Peyer's patch (tissue), 4 donors: ENCODE data around the gene GNAT2. TPM values are rescaled to one million over a fixed set of nuclear protein-coding genes. Genes with fewer than 3 reads are reported as not detected.

Source experiments
- DNase-seq, 3 donors: peaks; one replicate each; pipeline ENCODE4 v3.0.0-alpha.2; 2017 to 2019
- H3K27ac ChIP-seq, 4 donors: fragments of 200-600 bp; sonication (generic); one replicate each; pipeline ENCODE4 v1.5.1; 2016 to 2019
- H3K27me3 ChIP-seq, 2 donors: fragments of 200-600 bp; sonication (generic); one replicate each; pipeline ENCODE4 v1.5.1; 2019
- H3K36me3 ChIP-seq, 3 donors: fragments of 200-600 bp; sonication (generic); one replicate each; pipeline ENCODE4 v1.5.1; 2016 to 2019
- H3K4me1 ChIP-seq, 4 donors: fragments of 200-600 bp; sonication (generic); one replicate each; pipeline ENCODE4 v1.5.1; 2016 to 2019
- H3K4me3 ChIP-seq, 4 donors: fragments of 200-600 bp; sonication (generic); 1 replicate in 3 of 4; 2 replicates in 1 of 4; pipeline ENCODE4 v1.5.1; 2016 to 2019; ENCODE audit warnings: mild to moderate bottlenecking in 1 of 4
- H3K9me3 ChIP-seq, 4 donors: fragments of 200-600 bp; sonication (generic); one replicate each; pipeline ENCODE4 v1.5.1; 2016 to 2019; ENCODE audit warnings: mild to moderate bottlenecking in 1 of 4
- POLR2A ChIP-seq, 2 donors: fragments of 450-650 bp; IDR thresholded peaks; one replicate each; pipeline ENCODE4 v1.5.1; 2017; ENCODE audit warnings: antibody characterized with exemption in 2 of 2, mild to moderate bottlenecking in 2 of 2, moderate library complexity in 2 of 2
- total RNA-seq, 4 donors: library from RNA; depleted of rRNA; stranded (reverse); fragments of >200 nt; gene quantifications; one replicate each; pipeline ENCODE4 v1.1.0, GENCODE V29; 2016
- TF ChIP-seq, protein P1 (sequence below), 6 experiments: fragments of 450-650 bp in 4 of 6; fragments of 200-600 bp in 2 of 6; sonication (generic) in 1 of 6; IDR thresholded peaks; one replicate each; pipeline ENCODE4 v1.5.1; 2017 to 2019; ENCODE audit warnings: antibody characterized with exemption in 6 of 6, mild to moderate bottlenecking in 3 of 6, moderate library complexity in 1 of 6

GNAT2 gene
- total RNA-seq, 4 donors from 2014 or later, result not detected

DNA sequence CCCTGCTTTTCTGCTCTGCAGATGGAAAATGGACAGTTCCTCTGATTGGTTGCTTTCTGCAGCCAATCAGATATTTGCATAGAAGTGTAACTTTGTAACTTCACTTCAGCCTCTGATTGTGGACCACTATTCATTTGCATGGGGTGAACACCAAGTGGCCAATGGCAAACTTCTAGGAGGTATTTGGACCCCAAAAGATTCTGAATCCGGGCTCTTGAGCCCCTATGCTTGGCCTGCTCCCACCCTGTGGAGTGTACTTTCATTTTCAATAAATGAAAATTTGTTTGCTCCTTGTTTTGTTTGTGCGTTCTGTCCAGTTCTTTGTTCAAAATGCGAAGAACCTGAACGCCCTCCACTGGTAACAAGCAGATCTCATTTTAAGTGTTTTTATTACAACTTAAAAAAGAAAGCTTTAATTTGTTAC, 30.1 kb upstream of the GNAT2 start:
- DNase-seq, result no peak
- Histone ChIP-seq H3K9me3 (no peaks in the 10 kb centered on the region), H3K27me3 (no peaks in the 10 kb centered on the region), H3K4me3 (no peak overlapping the region), H3K27ac (no peak overlapping the region), H3K36me3 (no peaks in the 10 kb centered on the region), H3K4me1 (peaks cover 0 to 4% (median 0%) of the 10 kb centered on the region in 4 donors)
- TF ChIP-seq, protein P1, sequence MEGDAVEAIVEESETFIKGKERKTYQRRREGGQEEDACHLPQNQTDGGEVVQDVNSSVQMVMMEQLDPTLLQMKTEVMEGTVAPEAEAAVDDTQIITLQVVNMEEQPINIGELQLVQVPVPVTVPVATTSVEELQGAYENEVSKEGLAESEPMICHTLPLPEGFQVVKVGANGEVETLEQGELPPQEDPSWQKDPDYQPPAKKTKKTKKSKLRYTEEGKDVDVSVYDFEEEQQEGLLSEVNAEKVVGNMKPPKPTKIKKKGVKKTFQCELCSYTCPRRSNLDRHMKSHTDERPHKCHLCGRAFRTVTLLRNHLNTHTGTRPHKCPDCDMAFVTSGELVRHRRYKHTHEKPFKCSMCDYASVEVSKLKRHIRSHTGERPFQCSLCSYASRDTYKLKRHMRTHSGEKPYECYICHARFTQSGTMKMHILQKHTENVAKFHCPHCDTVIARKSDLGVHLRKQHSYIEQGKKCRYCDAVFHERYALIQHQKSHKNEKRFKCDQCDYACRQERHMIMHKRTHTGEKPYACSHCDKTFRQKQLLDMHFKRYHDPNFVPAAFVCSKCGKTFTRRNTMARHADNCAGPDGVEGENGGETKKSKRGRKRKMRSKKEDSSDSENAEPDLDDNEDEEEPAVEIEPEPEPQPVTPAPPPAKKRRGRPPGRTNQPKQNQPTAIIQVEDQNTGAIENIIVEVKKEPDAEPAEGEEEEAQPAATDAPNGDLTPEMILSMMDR (IDR thresholded peaks at IDR 0.05), result peak in 2 of 6 experiments; percentile 1 to 5
- TF ChIP-seq POLR2A (IDR thresholded peaks at IDR 0.05), result no peak

DNA sequence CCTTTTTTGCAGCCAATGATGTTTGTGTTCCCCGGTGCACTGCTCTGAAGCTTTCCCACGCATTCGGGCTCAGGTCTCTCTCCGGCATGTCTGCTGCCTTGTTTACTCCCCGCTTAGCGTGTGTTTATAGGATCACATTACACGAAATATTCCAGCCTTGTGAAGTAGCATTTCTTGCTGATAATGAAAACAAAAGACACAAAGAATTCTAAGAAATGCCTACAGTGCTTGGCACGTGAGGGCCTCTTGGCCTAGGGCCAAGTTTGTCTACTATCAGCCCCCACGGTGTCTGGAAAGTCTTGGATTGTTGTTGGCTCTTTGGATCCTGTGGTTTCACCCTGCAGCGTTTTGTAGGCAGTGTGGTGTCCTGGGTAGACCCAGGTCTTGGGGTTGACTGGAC, 25.3 kb upstream of the GNAT2 start:
- no peak for DNase-seq
- no peaks in the 10 kb centered on the region for H3K9me3 ChIP-seq
- peaks cover 0 to 9% (median 4%) of the 10 kb centered on the region in 4 donors for H3K4me1 ChIP-seq
- no peak for TF ChIP-seq POLR2A (IDR thresholded peaks at IDR 0.05)
- TF ChIP-seq, protein P1 (IDR thresholded peaks at IDR 0.05), result no peak
- no peak overlapping the region for H3K4me3 ChIP-seq
- no peaks in the 10 kb centered on the region for H3K36me3 ChIP-seq
- no peak overlapping the region for H3K27ac ChIP-seq
- H3K27me3 ChIP-seq, result no peaks in the 10 kb centered on the region

- no peaks in the 10 kb centered on the region for H3K27me3 ChIP-seq
- no peak for TF ChIP-seq POLR2A (IDR thresholded peaks at IDR 0.05)
- TF ChIP-seq, protein P1 (IDR thresholded peaks at IDR 0.05), result peak; percentile 64 to 90 (median 86)
- peaks cover 0 to 9% (median 4%) of the 10 kb centered on the region in 4 donors for H3K4me1 ChIP-seq
- H3K36me3 ChIP-seq, result no peaks in the 10 kb centered on the region
- H3K27ac ChIP-seq, result no peak overlapping the region
- H3K4me3 ChIP-seq, result no peak overlapping the region
- DNase-seq, result peak; percentile 83 to 95 (median 92)
- H3K9me3 ChIP-seq, result no peaks in the 10 kb centered on the region
These were observed 24.2 kb upstream of the GNAT2 start for GRCh38 chr1:109643385-109644230.

- Histone ChIP-seq H3K27me3 (no peaks in the 10 kb centered on the region), H3K9me3 (no peaks in the 10 kb centered on the region), H3K4me1 (peaks cover 0 to 9% (median 4%) of the 10 kb centered on the region in 4 donors), H3K27ac (no peak overlapping the region), H3K4me3 (no peak overlapping the region), H3K36me3 (no peaks in the 10 kb centered on the region)
- TF ChIP-seq POLR2A (IDR thresholded peaks at IDR 0.05), result no peak
- TF ChIP-seq, protein P1 (IDR thresholded peaks at IDR 0.05), result no peak
- no peak for DNase-seq
These were observed 23.2 kb upstream of the GNAT2 start for GRCh38 chr1:109642626-109643025.

DNA sequence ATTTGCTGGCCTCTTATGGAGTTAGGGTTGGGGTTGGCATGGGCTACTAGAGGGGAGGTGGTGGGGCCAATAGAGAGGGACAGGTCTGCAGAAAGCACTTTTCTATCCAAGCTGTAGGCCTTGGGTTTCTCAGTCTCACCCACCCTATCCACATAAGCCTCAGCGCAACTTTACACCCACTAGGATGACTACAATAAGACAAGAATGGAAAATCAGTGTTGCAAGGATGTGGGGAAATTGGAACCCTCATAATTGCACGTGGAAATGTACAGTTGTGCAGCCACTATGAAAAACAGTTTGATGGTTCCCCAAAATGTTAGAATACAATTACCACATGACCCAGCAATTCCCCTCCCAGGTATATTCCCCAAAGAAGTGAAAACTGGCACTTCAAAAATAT, 22.4 kb upstream of the GNAT2 start:
- no peaks in the 10 kb centered on the region for H3K36me3 ChIP-seq
- H3K27me3 ChIP-seq, result no peaks in the 10 kb centered on the region
- no peak for DNase-seq
- H3K4me3 ChIP-seq, result no peak overlapping the region
- H3K9me3 ChIP-seq, result no peaks in the 10 kb centered on the region
- H3K27ac ChIP-seq, result no peak overlapping the region
- TF ChIP-seq POLR2A (IDR thresholded peaks at IDR 0.05), result no peak
- TF ChIP-seq, protein P1 (IDR thresholded peaks at IDR 0.05), result no peak
- H3K4me1 ChIP-seq, result peaks cover 0 to 12% (median 4%) of the 10 kb centered on the region in 4 donors
